ENCODE data around the gene NPTN.

Gene NPTN

DNA sequence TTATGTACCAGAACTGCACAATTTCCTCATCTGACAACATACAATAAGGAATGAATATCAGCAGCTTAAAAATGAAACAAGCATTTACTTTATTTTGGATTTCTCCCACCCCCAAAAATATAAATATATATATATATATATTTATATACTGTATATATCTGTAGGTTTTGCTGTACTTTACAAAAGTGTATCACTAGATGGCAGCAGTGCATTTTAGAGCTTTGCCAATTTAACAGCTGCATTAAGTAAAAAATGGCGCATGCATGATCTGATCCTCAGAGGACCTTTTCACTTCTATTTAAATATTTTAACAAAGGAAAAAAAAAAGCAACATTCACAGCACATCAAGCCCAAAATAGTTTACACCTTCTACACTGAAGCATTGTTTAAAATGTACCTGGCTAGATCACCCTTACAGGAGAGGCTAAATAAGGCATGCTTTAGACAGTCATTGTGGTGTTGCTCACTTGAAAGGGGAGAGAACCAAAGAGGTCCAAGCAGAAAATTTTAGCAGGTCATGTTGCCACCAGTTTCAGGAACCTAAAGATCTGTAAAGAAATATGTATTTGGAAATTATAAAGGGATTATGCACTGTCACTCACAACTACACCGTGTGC lies 72.6 kb downstream of the NPTN start:
- TF ChIP-seq, protein P1, sequence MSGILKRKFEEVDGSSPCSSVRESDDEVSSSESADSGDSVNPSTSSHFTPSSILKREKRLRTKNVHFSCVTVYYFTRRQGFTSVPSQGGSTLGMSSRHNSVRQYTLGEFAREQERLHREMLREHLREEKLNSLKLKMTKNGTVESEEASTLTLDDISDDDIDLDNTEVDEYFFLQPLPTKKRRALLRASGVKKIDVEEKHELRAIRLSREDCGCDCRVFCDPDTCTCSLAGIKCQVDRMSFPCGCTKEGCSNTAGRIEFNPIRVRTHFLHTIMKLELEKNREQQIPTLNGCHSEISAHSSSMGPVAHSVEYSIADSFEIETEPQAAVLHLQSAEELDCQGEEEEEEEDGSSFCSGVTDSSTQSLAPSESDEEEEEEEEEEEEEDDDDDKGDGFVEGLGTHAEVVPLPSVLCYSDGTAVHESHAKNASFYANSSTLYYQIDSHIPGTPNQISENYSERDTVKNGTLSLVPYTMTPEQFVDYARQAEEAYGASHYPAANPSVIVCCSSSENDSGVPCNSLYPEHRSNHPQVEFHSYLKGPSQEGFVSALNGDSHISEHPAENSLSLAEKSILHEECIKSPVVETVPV (CRISPR knock-in tag; IDR thresholded peaks at IDR 0.05) = no peak
- no peak for TF ChIP-seq ESRRG (CRISPR knock-in tag; IDR thresholded peaks at IDR 0.05)
- TF ChIP-seq, protein P2, sequence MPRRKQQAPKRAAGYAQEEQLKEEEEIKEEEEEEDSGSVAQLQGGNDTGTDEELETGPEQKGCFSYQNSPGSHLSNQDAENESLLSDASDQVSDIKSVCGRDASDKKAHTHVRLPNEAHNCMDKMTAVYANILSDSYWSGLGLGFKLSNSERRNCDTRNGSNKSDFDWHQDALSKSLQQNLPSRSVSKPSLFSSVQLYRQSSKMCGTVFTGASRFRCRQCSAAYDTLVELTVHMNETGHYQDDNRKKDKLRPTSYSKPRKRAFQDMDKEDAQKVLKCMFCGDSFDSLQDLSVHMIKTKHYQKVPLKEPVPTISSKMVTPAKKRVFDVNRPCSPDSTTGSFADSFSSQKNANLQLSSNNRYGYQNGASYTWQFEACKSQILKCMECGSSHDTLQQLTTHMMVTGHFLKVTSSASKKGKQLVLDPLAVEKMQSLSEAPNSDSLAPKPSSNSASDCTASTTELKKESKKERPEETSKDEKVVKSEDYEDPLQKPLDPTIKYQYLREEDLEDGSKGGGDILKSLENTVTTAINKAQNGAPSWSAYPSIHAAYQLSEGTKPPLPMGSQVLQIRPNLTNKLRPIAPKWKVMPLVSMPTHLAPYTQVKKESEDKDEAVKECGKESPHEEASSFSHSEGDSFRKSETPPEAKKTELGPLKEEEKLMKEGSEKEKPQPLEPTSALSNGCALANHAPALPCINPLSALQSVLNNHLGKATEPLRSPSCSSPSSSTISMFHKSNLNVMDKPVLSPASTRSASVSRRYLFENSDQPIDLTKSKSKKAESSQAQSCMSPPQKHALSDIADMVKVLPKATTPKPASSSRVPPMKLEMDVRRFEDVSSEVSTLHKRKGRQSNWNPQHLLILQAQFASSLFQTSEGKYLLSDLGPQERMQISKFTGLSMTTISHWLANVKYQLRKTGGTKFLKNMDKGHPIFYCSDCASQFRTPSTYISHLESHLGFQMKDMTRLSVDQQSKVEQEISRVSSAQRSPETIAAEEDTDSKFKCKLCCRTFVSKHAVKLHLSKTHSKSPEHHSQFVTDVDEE (CRISPR knock-in tag; IDR thresholded peaks at IDR 0.05) = no peak
- no peak for TF ChIP-seq PPARA (CRISPR knock-in tag; IDR thresholded peaks at IDR 0.05; ENCODE audit: borderline replicate concordance)
- no peak for TF ChIP-seq OSR1 (CRISPR knock-in tag; IDR thresholded peaks at IDR 0.05)
- TF ChIP-seq ZNF565 (CRISPR knock-in tag; conservative IDR thresholded peaks at IDR 0.05; ENCODE audit: low read depth) = no peak
- TF ChIP-seq ZNF70 (CRISPR knock-in tag; IDR thresholded peaks at IDR 0.05) = no peak
- TF ChIP-seq ZC3H10 (CRISPR knock-in tag; IDR thresholded peaks at IDR 0.05) = no peak
- TF ChIP-seq CSDC2 (CRISPR knock-in tag; IDR thresholded peaks at IDR 0.05) = no peak
- no peak for TF ChIP-seq TCF4 (CRISPR knock-in tag; IDR thresholded peaks at IDR 0.05; ENCODE audit: borderline replicate concordance)
- TF ChIP-seq GLIS3 (CRISPR knock-in tag; IDR thresholded peaks at IDR 0.05) = no peak
- no peak for TF ChIP-seq ISL1 (CRISPR knock-in tag; IDR thresholded peaks at IDR 0.05)
- no peak for TF ChIP-seq ZFP3 (CRISPR knock-in tag; IDR thresholded peaks at IDR 0.05)
- ATAC-seq = peak; percentile 87

DNA sequence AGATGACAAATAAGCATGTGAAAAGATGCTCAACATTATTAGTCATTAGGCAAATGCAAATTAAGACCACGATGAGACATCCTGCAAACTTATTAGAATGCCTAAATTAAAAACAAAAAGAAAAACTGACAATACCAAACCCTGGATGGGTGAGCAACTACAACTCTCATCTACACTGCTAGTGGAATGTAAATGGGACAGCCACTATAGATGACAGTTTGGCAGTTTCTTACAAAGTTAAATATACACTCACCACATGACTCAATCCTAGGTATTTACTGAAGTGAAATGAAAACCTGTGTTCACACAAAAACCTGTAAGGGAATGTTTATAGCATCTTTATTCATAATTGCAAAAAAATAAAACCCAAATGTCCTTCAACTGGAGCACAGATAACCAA lies 74.7 kb downstream of the NPTN start:
- ATAC-seq = no peak
- no peak for TF ChIP-seq BACH2 (CRISPR knock-in tag; IDR thresholded peaks at IDR 0.05; ENCODE audit: borderline replicate concordance)
- TF ChIP-seq, protein P1 (CRISPR knock-in tag; IDR thresholded peaks at IDR 0.05) = no peak
- TF ChIP-seq PPARA (CRISPR knock-in tag; IDR thresholded peaks at IDR 0.05; ENCODE audit: borderline replicate concordance) = no peak
- TF ChIP-seq TCF4 (CRISPR knock-in tag; IDR thresholded peaks at IDR 0.05; ENCODE audit: borderline replicate concordance) = no peak
- TF ChIP-seq ZFP30 (CRISPR knock-in tag; IDR thresholded peaks at IDR 0.05) = no peak
- no peak for TF ChIP-seq RARB (CRISPR knock-in tag; IDR thresholded peaks at IDR 0.05)
- TF ChIP-seq ZNF8 (CRISPR knock-in tag; IDR thresholded peaks at IDR 0.05) = no peak
- no peak for TF ChIP-seq ESRRG (CRISPR knock-in tag; IDR thresholded peaks at IDR 0.05)
- TF ChIP-seq, protein P3, sequence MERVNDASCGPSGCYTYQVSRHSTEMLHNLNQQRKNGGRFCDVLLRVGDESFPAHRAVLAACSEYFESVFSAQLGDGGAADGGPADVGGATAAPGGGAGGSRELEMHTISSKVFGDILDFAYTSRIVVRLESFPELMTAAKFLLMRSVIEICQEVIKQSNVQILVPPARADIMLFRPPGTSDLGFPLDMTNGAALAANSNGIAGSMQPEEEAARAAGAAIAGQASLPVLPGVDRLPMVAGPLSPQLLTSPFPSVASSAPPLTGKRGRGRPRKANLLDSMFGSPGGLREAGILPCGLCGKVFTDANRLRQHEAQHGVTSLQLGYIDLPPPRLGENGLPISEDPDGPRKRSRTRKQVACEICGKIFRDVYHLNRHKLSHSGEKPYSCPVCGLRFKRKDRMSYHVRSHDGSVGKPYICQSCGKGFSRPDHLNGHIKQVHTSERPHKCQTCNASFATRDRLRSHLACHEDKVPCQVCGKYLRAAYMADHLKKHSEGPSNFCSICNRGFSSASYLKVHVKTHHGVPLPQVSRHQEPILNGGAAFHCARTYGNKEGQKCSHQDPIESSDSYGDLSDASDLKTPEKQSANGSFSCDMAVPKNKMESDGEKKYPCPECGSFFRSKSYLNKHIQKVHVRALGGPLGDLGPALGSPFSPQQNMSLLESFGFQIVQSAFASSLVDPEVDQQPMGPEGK (CRISPR knock-in tag; IDR thresholded peaks at IDR 0.05; ENCODE audit: borderline replicate concordance) = no peak
- TF ChIP-seq, protein P4, sequence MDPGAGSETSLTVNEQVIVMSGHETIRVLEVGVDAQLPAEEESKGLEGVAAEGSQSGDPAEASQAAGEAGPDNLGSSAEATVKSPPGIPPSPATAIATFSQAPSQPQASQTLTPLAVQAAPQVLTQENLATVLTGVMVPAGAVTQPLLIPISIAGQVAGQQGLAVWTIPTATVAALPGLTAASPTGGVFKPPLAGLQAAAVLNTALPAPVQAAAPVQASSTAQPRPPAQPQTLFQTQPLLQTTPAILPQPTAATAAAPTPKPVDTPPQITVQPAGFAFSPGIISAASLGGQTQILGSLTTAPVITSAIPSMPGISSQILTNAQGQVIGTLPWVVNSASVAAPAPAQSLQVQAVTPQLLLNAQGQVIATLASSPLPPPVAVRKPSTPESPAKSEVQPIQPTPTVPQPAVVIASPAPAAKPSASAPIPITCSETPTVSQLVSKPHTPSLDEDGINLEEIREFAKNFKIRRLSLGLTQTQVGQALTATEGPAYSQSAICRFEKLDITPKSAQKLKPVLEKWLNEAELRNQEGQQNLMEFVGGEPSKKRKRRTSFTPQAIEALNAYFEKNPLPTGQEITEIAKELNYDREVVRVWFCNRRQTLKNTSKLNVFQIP (CRISPR knock-in tag; IDR thresholded peaks at IDR 0.05; ENCODE audit: borderline replicate concordance, low read depth) = no peak
- no peak for TF ChIP-seq TOX (CRISPR knock-in tag; IDR thresholded peaks at IDR 0.05; ENCODE audit: borderline replicate concordance)
- TF ChIP-seq, protein P5, sequence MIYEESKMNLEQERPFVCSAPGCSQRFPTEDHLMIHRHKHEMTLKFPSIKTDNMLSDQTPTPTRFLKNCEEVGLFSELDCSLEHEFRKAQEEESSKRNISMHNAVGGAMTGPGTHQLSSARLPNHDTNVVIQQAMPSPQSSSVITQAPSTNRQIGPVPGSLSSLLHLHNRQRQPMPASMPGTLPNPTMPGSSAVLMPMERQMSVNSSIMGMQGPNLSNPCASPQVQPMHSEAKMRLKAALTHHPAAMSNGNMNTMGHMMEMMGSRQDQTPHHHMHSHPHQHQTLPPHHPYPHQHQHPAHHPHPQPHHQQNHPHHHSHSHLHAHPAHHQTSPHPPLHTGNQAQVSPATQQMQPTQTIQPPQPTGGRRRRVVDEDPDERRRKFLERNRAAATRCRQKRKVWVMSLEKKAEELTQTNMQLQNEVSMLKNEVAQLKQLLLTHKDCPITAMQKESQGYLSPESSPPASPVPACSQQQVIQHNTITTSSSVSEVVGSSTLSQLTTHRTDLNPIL (CRISPR knock-in tag; IDR thresholded peaks at IDR 0.05; ENCODE audit: low read depth) = no peak
- TF ChIP-seq OSR1 (CRISPR knock-in tag; IDR thresholded peaks at IDR 0.05) = no peak
- TF ChIP-seq ZC3H10 (CRISPR knock-in tag; IDR thresholded peaks at IDR 0.05) = no peak
- no peak for TF ChIP-seq ISL1 (CRISPR knock-in tag; IDR thresholded peaks at IDR 0.05)
- TF ChIP-seq ARNTL (CRISPR knock-in tag; IDR thresholded peaks at IDR 0.05; ENCODE audit: borderline replicate concordance, low read depth) = no peak
